Smooth muscle cell of trachea (primary cell): ENCODE results near the gene ARHGEF6. TPM values are rescaled to one million over a fixed set of nuclear protein-coding genes. Genes with fewer than 3 reads are reported as not detected.

Experiments
- total RNA-seq: library from RNA; depleted of rRNA; stranded (reverse); fragments of >200 nt; gene quantifications from 2 replicates; pipeline ENCODE4 v1.2.1, GENCODE V29; 2014

The ARHGEF6 gene
- 17.2 and 19.2 TPM in 2 replicates for total RNA-seq

GRCh38 chrX:136780763-136781162 lies at the start of gene ARHGEF6:
Gene ARHGEF6 (minus strand): TSS chrX:136780932. CDS start chrX:136780882, 50 bp downstream.

DNA sequence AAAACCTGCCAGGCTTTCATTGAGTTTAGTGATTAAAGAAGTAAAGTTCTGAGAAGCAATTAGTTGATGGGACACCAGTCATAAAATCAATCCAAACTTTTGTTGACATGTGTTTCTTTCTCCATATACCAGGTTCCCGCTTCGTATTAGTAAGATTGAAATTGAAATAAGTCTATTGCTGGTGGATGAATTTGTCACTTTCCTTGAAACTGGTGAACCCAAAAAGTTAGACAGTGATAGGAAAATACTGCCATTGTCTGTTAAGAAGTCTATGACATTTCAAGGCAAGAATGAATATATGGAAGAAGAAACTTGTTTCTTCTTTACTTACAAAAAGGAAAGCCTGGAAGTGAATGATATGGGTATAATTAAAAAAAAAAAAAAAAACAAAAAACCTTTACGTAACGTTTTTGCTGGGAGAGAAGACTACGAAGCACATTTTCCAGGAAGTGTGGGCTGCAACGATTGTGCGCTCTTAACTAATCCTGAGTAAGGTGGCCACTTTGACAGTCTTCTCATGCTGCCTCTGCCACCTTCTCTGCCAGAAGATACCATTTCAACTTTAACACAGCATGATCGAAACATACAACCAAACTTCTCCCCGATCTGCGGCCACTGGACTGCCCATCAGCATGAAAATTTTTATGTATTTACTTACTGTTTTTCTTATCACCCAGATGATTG lies 132.9 kb downstream of the ARHGEF6 start, which contains the start of gene CD40LG:
TSS of gene CD40LG (plus strand) at position 482 of the 684 bp plus-strand sequence. CDS start at position 573, 91 bp downstream.

Other genes starting within 250 kb of the ARHGEF6 start
- not detected in 2 replicates for gene VGLL1, start 248.7 kb downstream of the ARHGEF6 start, total RNA-seq
- not detected in 2 replicates for gene CD40LG, start 132.8 kb downstream of the ARHGEF6 start, total RNA-seq
- 153 and 305 TPM in 2 replicates for gene RBMX, start 99.8 kb upstream of the ARHGEF6 start, total RNA-seq